GM19193 (cell line): ENCODE measurements around the gene PID1.

Experiments used
- POLR2A ChIP-seq: IDR thresholded peaks from 4 replicates; pipeline ENCODE4 v1.6.1; 2011; ENCODE audit not compliant: insufficient read depth, insufficient read length; ENCODE audit errors: extremely low read depth

Gene PID1

GRCh38 chr2:229199267-229199666, 71.8 kb downstream of the PID1 start:
- TF ChIP-seq POLR2A: no peak

GRCh38 chr2:229196448-229196847, 74.6 kb downstream of the PID1 start:
- TF ChIP-seq POLR2A: no peak

- TF ChIP-seq POLR2A: no peak
These were observed 75.6 kb downstream of the PID1 start for GRCh38 chr2:229195346-229195947.

GRCh38 chr2:229193281-229193680, 77.8 kb downstream of the PID1 start:
- no peak for TF ChIP-seq POLR2A

- TF ChIP-seq POLR2A: no peak
These were observed 79.7 kb downstream of the PID1 start for GRCh38 chr2:229191413-229191812.

GRCh38 chr2:229181641-229182040, 89.4 kb downstream of the PID1 start:
- no peak for TF ChIP-seq POLR2A

- TF ChIP-seq POLR2A: no peak
These were observed 90.4 kb downstream of the PID1 start for GRCh38 chr2:229180658-229181057.

- no peak for TF ChIP-seq POLR2A
These were observed 91.5 kb downstream of the PID1 start for GRCh38 chr2:229179628-229180027.

GRCh38 chr2:229178706-229179105, 92.4 kb downstream of the PID1 start:
- no peak for TF ChIP-seq POLR2A

GRCh38 chr2:229178117-229178516, 93.0 kb downstream of the PID1 start:
- no peak for TF ChIP-seq POLR2A

GRCh38 chr2:229176136-229176535, 95.0 kb downstream of the PID1 start:
- no peak for TF ChIP-seq POLR2A

- no peak for TF ChIP-seq POLR2A
These were observed 95.6 kb downstream of the PID1 start for GRCh38 chr2:229175497-229175863.

GRCh38 chr2:229174794-229175496, 96.1 kb downstream of the PID1 start:
- no peak for TF ChIP-seq POLR2A

GRCh38 chr2:229173825-229174359, 97.2 kb downstream of the PID1 start:
- no peak for TF ChIP-seq POLR2A

GRCh38 chr2:229170916-229171315, 100.2 kb downstream of the PID1 start:
- no peak for TF ChIP-seq POLR2A

GRCh38 chr2:229170171-229170570, 100.9 kb downstream of the PID1 start:
- TF ChIP-seq POLR2A: no peak
